ACHN (cell line): Measurements from ENCODE around the gene TIGD3.

Experiments used
- DNase-seq: peaks from one replicate; pipeline ENCODE4 v3.0.0-alpha.2; 2015
- in situ Hi-C: cut with HindIII; loops from 2 replicates; pipeline ENCODE4 v1.10.0; 2017; ENCODE audit warnings: low sequenced_read_pairs, low pct_ligation_motif_present, low pct_unique_long_range_greater_than_20kb

Gene TIGD3

DNA sequence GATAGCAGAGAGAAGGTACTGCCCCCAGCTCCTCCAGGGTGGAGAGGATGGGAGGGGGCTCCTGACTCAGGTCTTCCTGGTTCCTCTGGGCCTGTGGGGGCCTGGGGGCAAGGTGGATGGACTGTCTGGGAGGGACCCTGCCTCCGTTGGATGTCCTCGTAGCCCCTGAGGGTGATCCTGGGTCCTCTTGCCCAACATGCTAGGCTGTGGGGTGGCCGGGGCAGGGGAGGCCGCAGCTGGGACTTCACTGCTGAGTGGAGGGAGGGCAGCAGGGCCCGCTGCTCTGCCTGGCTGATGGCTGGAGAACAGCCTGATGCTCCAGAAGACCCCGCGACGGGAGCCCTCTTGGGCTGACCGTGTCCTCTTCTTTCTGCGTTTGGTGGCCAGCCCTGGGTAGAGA lies 45.3 kb downstream of the TIGD3 start:
- in situ Hi-C loops: no loop called here
- no peak for DNase-seq

DNA sequence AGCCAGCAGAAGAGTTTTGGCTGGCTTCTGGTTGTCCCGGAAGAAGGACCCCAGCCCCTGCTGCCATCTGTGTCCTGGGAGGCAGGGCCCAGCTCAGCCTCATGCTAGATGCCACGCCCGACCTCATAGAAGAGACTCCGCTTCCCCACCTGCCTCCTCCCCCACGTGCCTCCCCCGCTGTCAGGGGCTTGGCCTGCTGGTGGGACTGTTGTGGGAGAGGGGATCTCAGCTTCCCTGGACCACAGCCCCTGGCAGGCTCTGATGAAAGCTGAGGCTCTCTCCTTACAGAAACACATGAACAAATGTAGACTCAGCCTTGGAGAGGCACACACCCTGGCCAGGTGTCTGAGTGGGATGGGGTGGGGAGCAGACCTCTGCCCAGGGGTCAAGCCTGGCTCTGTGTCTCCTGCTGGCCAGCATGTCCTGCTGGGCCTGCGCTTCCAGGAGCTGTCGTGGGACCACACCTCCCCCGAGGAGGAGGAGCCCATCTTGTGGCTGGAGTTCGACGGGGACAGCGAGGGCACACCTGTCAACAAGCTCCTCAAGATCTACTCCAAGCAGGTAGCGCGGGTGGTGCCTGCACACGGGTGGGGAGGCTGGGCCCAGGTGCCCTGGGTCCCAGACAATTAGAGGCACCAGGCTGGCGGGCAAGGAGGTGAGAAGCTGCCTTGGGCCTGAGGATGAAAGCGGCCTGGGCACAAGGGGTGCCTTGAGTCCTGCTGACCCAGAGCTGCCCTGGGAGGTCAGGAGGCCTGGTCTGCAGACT lies 45.9 kb downstream of the TIGD3 start:
- no peak for DNase-seq
- in situ Hi-C loops: no loop called here

- in situ Hi-C loops: no loop called here
- no peak for DNase-seq
Measured at GRCh38 chr11:65401073-65401802, 46.7 kb downstream of the TIGD3 start.

DNA sequence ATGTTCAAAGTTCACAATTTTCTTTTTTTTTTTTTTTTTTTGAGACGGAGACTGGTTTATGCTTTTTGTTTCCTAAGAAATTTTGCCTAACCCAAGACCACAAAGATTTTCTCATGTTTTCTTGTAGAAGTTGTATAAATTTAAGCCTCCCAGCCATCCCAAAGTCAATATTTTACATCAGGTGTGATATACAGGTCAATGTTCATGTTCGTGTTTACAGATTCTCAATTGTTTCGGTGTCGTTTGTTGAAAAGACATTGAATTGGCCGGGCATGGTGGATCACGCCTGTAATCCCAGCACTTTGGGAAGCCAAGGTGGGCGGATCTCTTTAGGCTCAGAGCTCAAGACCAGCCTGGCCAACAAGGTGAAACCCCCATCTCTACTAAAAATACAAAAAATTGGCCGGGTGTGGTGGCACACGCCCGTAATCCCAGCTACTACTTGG lies 47.3 kb downstream of the TIGD3 start:
- DNase-seq: no peak
- in situ Hi-C loops: no loop called here

DNA sequence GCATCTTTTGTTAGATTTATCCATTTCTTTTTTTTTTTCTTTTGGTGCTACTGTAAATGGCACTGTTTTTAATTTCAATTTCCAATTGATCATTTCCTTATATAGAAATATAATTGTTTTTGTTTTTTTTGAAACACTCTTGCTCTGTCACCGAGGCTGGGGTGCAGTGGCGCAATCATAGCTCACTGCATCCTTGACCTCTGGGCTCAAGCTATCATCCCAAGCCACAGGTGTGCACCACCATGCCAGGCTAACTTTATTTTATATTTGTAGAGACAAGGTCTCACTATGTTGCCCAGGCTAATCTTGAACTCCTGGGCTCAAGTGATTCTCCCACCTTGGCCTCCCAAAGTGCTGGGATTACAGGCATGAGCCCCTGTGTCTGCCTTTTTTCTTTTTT lies 48.2 kb downstream of the TIGD3 start:
- in situ Hi-C loops: no loop called here
- no peak for DNase-seq

DNA sequence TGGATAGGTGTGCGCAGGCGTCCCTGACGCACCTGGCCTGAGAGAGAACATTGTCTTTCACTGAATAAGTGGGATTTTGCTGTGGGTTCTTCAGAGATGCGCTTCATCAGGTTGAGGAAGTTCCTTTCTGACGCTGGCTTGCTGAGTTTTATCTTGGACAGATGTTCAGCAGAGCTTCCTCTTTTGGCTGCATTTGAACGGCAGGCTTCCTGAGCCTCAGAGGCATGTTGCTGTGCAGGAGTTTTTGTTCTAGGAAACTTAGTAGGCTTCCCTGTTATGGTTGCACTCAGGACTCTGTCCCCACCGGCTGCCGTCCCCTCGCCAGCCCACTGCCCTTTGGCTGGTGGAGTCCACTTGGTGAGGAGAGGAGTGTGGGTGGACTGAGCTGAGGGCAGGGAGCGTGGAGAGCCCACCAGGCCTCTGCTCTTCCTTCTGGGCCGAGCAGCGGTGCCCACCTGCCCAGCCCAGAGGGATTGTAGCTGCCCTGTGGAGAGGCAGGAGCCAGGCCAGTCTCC lies 49.1 kb downstream of the TIGD3 start:
- DNase-seq: no peak
- in situ Hi-C loops: no loop called here

GRCh38 chr11:65404210-65404609 lies 49.7 kb downstream of the TIGD3 start:
- no peak for DNase-seq

GRCh38 chr11:65404638-65405339 lies 50.2 kb downstream of the TIGD3 start:
- DNase-seq: no peak
- in situ Hi-C loops: no loop called here

More at GRCh38 chr11:65404210-65404609, 49.7 kb downstream of the TIGD3 start:
- in situ Hi-C loops: no loop called here
